GM21723 (cell line): ENCODE results near the gene HEG1.
"Not testable (repeated sequence)": the region's sequence is repeated elsewhere in the genome, so short reads cannot be mapped to it uniquely, and the experiment has no call there.

Source experiments
- ATAC-seq: cut with Tn5 transposase; IDR thresholded peaks from one replicate; pipeline ENCODE4 v1.9.1; 2021; ENCODE audit warnings: mild to moderate bottlenecking, moderate library complexity; ENCODE audit not compliant: unreplicated experiment

HEG1 gene

GRCh38 chr3:125055913-125056745, at the start of gene HEG1:
Gene HEG1 (minus strand): TSS chr3:125055997. CDS start chr3:125055890, 107 bp downstream.
- peak; percentile 69 for ATAC-seq

DNA sequence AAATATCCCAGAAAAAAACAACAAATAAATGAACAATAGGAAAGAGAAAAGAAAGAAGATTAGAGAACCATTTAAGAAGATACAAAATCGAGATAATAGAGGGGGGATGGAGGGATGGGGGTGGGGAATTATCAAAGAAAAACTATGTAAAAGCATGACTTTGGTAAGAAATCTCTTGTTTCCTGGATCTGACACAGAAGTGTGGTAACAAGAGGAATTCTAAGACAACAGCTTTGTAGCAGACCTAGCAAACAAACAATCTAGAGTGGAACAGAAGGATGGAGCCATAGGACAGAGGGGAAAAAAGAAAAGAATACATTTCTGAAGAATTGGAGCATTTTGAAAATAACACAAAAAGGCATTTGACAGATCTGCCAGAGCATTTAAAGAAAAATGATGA, 49.3 kb upstream of the HEG1 start:
- no peak for ATAC-seq

DNA sequence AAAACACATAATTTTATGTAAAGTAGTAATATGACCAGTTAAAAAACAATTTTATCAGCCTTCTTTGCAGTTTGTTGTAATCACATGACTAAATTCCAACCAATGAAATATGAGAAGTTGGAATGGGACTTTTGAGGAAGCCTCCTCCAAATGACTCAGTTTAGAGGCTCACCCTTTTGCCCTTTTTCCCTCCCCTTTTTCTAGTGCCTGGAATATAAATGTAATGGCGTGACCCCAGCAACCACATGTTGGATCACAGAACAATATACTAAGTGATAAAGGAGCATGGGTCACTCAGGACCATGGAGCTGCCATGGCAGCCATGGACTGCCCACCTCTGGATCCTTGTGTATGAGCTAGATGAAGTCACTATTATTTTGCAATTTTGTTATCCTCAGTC, 48.8 kb upstream of the HEG1 start:
- ATAC-seq: no peak

DNA sequence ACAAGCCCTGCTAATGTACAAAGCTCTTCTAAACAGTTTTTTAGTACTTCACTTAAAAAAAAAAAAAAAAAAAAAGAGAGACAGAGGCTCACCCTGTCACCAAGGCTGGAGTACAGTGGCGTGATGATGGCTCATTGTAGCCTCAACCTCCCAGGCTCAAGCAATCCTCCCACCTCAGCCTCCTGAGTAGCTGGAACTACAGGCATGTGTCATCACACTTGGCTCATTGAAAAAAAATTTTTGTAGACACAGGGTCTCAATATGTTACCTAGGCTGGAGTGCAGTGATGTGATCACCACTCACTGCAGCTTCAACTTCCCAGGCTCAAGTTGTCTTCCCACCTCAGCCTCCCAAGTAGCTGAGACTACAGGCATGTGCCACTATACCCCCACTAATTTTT, 47.6 kb upstream of the HEG1 start:
- no peak for ATAC-seq

DNA sequence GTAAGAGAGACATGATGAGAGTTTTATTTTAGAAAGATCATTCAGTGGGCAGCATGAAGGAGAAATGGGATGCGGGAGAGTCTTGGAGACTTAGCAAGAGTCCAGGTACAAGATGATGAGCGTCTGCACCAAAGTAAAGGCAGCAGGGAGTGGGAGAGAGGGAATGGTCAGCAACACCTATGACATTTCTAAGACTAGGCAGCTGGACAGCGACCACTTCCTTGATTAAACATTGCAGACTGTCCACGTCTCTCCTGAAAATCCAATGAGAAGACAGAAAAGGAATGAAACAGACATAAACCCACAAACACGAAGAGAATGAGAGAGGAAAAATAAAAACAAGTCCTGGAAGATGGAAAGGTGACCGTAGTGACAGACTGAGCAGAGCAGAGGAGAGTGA, 46.7 kb upstream of the HEG1 start:
- ATAC-seq: no peak

DNA sequence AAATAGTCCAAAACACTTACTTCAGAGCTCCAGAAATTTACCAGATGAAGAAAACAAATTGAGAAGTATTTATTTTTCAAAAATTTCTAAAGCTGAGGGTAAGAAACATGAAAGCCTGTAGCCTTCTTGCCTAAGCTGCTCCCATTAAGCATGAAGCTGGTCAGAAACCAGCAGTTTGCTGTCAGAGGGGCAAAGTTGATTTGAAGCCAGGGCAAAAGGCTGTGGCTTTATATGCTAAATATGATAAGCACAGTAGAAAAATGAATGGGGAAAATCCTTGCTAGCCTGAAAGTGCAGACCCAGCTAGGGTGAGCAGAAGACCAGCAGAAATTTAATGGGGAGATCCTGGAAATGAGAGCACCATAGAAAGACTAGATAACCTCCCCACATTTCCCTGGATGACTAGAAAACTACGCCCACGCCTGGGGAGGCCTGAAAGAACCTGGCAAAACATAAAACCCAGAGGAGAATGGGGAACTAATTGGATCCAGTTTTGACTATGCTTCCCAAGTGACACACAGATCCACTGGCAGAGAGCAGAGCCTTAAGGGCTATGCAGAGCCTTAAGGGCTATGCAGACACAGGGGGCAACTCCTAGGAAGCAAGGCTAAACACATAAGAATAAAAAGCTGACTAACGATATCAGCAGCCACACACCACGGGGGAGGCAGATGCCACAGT, 43.0 kb upstream of the HEG1 start:
- no peak for ATAC-seq

- ATAC-seq: no peak
These were observed 34.9 kb upstream of the HEG1 start for GRCh38 chr3:125090649-125091048.

- ATAC-seq: no peak
These were observed 32.1 kb upstream of the HEG1 start for GRCh38 chr3:125087768-125088391.

GRCh38 chr3:125085166-125085565, 29.4 kb upstream of the HEG1 start:
- ATAC-seq: no peak

- ATAC-seq: no peak
These were observed 28.0 kb upstream of the HEG1 start for GRCh38 chr3:125083776-125084175.

DNA sequence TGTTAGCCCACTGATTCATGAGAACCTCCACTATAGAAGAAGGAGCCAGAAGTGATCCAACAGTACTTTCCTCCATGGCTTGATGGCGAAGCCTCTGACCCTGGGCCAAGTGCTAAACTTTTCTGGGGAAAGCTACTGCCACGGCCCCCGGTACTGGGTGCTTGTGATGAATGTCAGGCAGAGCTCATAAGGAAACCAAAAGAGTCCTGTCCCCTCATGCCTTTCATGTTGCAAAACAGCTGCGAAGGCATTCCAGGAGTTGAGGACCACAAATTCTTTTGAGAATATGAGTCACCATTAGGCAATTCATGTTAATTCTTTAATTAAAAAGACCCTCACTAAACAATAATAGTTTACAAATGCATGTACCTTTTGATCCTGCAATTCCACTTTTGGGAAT, 26.5 kb upstream of the HEG1 start:
- ATAC-seq: not testable (repeated sequence)

- ATAC-seq: no peak
These were observed 24.3 kb upstream of the HEG1 start for GRCh38 chr3:125080077-125080476.

DNA sequence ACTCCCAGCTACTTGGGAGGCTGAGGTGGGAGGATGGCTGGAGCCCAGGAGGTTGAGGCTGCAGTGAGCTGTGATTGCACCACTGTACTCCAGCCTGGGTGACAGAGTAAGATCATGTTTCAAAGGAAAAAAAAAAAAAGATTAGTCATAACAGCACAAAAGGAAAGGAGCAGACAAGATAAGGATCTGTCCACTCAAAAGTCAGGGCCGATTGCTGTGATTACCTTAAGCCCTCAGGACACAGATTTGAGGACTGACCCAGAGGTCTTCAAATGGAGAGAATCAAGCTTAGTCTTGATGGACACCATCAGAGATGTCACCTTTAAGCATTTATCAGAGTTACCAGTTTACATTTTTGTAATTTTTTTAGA, 23.9 kb upstream of the HEG1 start:
- ATAC-seq: no peak

- no peak for ATAC-seq
These were observed 23.3 kb upstream of the HEG1 start for GRCh38 chr3:125078951-125079674.

DNA sequence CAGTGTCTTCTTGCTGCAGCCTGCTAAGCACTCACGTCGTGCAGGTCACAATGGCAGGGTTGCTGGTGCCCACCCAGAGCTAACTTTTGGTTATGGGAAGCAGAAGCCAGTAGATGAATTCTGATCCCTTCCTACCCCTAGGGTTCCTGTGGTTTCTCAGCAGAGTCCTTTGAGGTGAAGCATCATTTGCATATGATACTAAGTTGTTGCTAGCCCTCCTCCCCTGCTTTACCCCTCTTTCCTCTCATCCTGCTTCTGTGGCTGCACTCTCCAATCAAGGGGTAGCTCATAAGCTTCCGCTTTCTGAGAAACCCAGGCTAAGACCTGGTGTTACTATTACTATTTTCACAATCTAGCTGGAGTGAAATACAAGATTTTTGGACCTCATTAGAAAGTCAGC, 22.1 kb upstream of the HEG1 start:
- peak; percentile 66 for ATAC-seq

- ATAC-seq: no peak
These were observed 20.7 kb upstream of the HEG1 start for GRCh38 chr3:125076464-125076863.

GRCh38 chr3:125075738-125076137, 19.9 kb upstream of the HEG1 start:
- no peak for ATAC-seq

DNA sequence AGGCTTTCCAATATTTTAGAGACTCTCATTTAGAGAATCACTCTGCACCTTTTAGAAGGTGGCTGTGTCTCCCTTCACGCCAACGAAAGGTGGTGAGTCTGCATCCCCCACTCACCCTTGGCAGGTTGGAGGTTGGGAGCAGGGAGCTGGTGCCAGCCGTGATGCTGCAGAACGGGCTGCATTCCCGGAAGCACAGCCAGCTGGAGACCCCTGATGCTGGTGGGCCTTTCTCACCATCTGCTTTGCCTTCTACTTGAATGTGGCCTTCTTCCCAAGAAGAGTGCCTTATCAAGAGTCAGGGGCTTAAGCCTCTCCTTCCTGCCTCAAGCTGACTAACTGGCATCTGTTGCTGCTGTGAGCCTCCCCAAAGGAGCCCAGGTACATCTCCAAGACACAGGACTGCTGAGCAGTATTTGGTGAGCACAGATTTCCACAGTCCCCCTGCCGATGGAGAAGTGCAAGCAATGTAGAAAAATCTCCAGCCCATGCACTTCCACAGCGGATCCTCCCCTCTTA, 17.7 kb upstream of the HEG1 start:
- ATAC-seq: no peak

- no peak for ATAC-seq
These were observed 17.1 kb upstream of the HEG1 start for GRCh38 chr3:125072749-125073389.

DNA sequence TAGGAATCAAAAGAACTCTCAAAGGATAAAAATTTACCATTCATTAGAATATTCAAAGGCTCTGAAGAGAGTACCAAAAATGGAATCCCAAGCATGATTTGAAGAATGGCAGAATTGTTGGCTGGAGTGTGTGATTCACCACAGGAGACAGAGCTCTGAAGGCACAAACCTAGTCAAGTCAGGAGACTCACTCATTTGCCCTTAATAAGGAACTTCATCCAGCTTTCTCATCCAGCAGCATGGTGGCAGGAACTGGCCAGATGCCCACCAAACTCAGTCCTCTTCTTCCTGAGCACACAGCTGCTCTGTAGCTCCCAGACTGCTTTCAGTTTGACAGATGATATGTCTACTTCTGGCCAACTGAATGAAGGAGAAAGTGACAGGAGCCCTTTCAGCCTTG, 16.5 kb upstream of the HEG1 start:
- ATAC-seq: no peak
